WERI-Rb-1 (cell line): ENCODE measurements around the gene MAGEA2B.
"Not testable (repeated sequence)": the region's sequence is repeated elsewhere in the genome, so short reads cannot be mapped to it uniquely, and the experiment has no call there.

Experiments
- DNase-seq: peaks from one replicate; pipeline ENCODE4 v3.0.0-alpha.2; 2020
- H3K27ac ChIP-seq: fragments of 250-450 bp; sonication (Bioruptor Pico); 2 replicates; pipeline ENCODE4 v1.5.1; 2020; ENCODE audit warnings: mild to moderate bottlenecking, moderate library complexity
- H3K27me3 ChIP-seq: fragments of 250-450 bp; sonication (Bioruptor Pico); 2 replicates; pipeline ENCODE4 v1.5.1; 2021; ENCODE audit warnings: mild to moderate bottlenecking, low read depth, moderate library complexity; ENCODE audit not compliant: insufficient read depth, severe bottlenecking
- H3K36me3 ChIP-seq: fragments of 250-450 bp; sonication (Bioruptor Pico); 2 replicates; pipeline ENCODE4 v1.5.1; 2020; ENCODE audit warnings: mild to moderate bottlenecking, moderate library complexity
- H3K4me3 ChIP-seq: 2 replicates; pipeline ENCODE4 v1.5.1; 2011; ENCODE audit warnings: low read depth, mild to moderate bottlenecking, control low read depth, low read length
- H3K9me3 ChIP-seq: fragments of 250-450 bp; sonication (Bioruptor Pico); 2 replicates; pipeline ENCODE4 v1.5.1; 2021; ENCODE audit warnings: mild to moderate bottlenecking, moderate library complexity; ENCODE audit not compliant: severe bottlenecking
- CTCF ChIP-seq: IDR thresholded peaks from 2 replicates; pipeline ENCODE4 v1.5.1; 2011; ENCODE audit warnings: low read depth, mild to moderate bottlenecking, control low read depth, inconsistent platforms, low read length

Gene MAGEA2B

GRCh38 chrX:152738560-152738959 is 24.1 kb downstream of the MAGEA2B start:
- Histone ChIP-seq H3K27me3 (peaks cover 72% of the 10 kb centered on the region), H3K4me3 (no peak overlapping the region), H3K36me3 (no peaks in the 10 kb centered on the region), H3K9me3 (no peaks in the 10 kb centered on the region), H3K27ac (no peak overlapping the region)
- TF ChIP-seq CTCF, result no peak
- no peak for DNase-seq

- not testable (repeated sequence) for H3K36me3 ChIP-seq, H3K4me3 ChIP-seq, H3K27me3 ChIP-seq, DNase-seq, H3K9me3 ChIP-seq, H3K27ac ChIP-seq
These were observed 39.5 kb downstream of the MAGEA2B start, which contains the start of gene MAGEA2 for GRCh38 chrX:152753686-152754650. MAGEA2 (minus strand) TSS chrX:152753842; CDS start chrX:152751363, 2,479 bp downstream.

GRCh38 chrX:152754871-152755270 is 40.4 kb downstream of the MAGEA2B start:
- not testable (repeated sequence) for H3K36me3 ChIP-seq, H3K4me3 ChIP-seq, H3K27me3 ChIP-seq, DNase-seq, H3K27ac ChIP-seq, H3K9me3 ChIP-seq

- H3K27me3 ChIP-seq, H3K27ac ChIP-seq, H3K36me3 ChIP-seq, H3K9me3 ChIP-seq, H3K4me3 ChIP-seq, DNase-seq: not testable (repeated sequence)
These were observed 44.5 kb downstream of the MAGEA2B start, which contains the start of gene CSAG3 for GRCh38 chrX:152758918-152759317. CSAG3 (plus strand) TSS chrX:152759218.

GRCh38 chrX:152759544-152759943 is 45.1 kb downstream of the MAGEA2B start:
- H3K36me3 ChIP-seq, H3K4me3 ChIP-seq, H3K9me3 ChIP-seq, H3K27me3 ChIP-seq, H3K27ac ChIP-seq, DNase-seq: not testable (repeated sequence)

GRCh38 chrX:152761582-152761981 is 47.2 kb downstream of the MAGEA2B start:
- not testable (repeated sequence) for H3K27me3 ChIP-seq, H3K4me3 ChIP-seq, DNase-seq, H3K9me3 ChIP-seq, H3K27ac ChIP-seq, H3K36me3 ChIP-seq

- H3K27me3 ChIP-seq, H3K4me3 ChIP-seq, H3K9me3 ChIP-seq, H3K36me3 ChIP-seq, DNase-seq, H3K27ac ChIP-seq: not testable (repeated sequence)
These were observed 52.1 kb downstream of the MAGEA2B start for GRCh38 chrX:152766562-152766961.
